ENCODE measurements around the gene AURKAIP1.

Gene AURKAIP1

GRCh38 chr1:1381294-1381693, 6.3 kb upstream of the AURKAIP1 start:
- Histone ChIP-seq H3K36me3 (ENCODE audit: insufficient read depth, low read length) (peaks cover 11% of the 10 kb centered on the region), H3K9me3 (ENCODE audit: insufficient read depth, low read depth, low read length) (no peaks in the 10 kb centered on the region), H3K27ac (ENCODE audit: low read depth, low read length) (no peak overlapping the region), H3K4me3 (ENCODE audit: low read length) (no peak overlapping the region), H3K4me1 (ENCODE audit: insufficient read depth, low read length) (no peaks in the 10 kb centered on the region), H3K27me3 (ENCODE audit: insufficient read depth, low read length) (no peaks in the 10 kb centered on the region), H3K9ac (ENCODE audit: low read depth, low read length) (no peak overlapping the region)
- WGBS: 82% methylated on average over 8 of the region's 8 CpGs

GRCh38 chr1:1380860-1381259, 5.9 kb upstream of the AURKAIP1 start:
- H3K9ac ChIP-seq (ENCODE audit: low read depth, low read length): no peak overlapping the region
- no peaks in the 10 kb centered on the region for H3K9me3 ChIP-seq (ENCODE audit: insufficient read depth, low read depth, low read length)
- peaks cover 3% of the 10 kb centered on the region; the same call in 1 of the 2 replicates for H3K4me1 ChIP-seq (ENCODE audit: insufficient read depth, low read length)
- H3K27me3 ChIP-seq (ENCODE audit: insufficient read depth, low read length): no peaks in the 10 kb centered on the region
- H3K27ac ChIP-seq (ENCODE audit: low read depth, low read length): no peak overlapping the region
- no peak overlapping the region for H3K4me3 ChIP-seq (ENCODE audit: low read length)
- H3K36me3 ChIP-seq (ENCODE audit: insufficient read depth, low read length): peaks cover 6% of the 10 kb centered on the region
- WGBS: 96% methylated on average over 16 of the region's 16 CpGs

- H3K9ac ChIP-seq (ENCODE audit: low read depth, low read length): no peak overlapping the region
- peaks cover 7% of the 10 kb centered on the region; the same call in 1 of the 2 replicates for H3K4me1 ChIP-seq (ENCODE audit: insufficient read depth, low read length)
- H3K36me3 ChIP-seq (ENCODE audit: insufficient read depth, low read length): peaks cover 10% of the 10 kb centered on the region
- H3K27me3 ChIP-seq (ENCODE audit: insufficient read depth, low read length): no peaks in the 10 kb centered on the region
- 95% methylated on average over 15 of the region's 16 CpGs for WGBS
- H3K27ac ChIP-seq (ENCODE audit: low read depth, low read length): no peak overlapping the region
- H3K4me3 ChIP-seq (ENCODE audit: low read length): no peak overlapping the region
- H3K9me3 ChIP-seq (ENCODE audit: insufficient read depth, low read depth, low read length): no peaks in the 10 kb centered on the region
Observed at GRCh38 chr1:1377540-1378205, 2.7 kb upstream of the AURKAIP1 start.

- Histone ChIP-seq H3K27me3 (ENCODE audit: insufficient read depth, low read length) (no peaks in the 10 kb centered on the region), H3K4me1 (ENCODE audit: insufficient read depth, low read length) (peaks cover 7% of the 10 kb centered on the region; the same call in 1 of the 2 replicates), H3K9ac (ENCODE audit: low read depth, low read length) (no peak overlapping the region), H3K9me3 (ENCODE audit: insufficient read depth, low read depth, low read length) (no peaks in the 10 kb centered on the region), H3K27ac (ENCODE audit: low read depth, low read length) (peak overlapping the region; percentile 62; the same call in 1 of the 2 replicates), H3K4me3 (ENCODE audit: low read length) (0 out of 2 replicates have a peak overlapping the region, but pooled peaks have one; percentile 92), H3K36me3 (ENCODE audit: insufficient read depth, low read length) (peaks cover 10% of the 10 kb centered on the region)
- 95% methylated on average over 10 of the region's 10 CpGs for WGBS
Observed at GRCh38 chr1:1376551-1377226, 1.7 kb upstream of the AURKAIP1 start.

DNA sequence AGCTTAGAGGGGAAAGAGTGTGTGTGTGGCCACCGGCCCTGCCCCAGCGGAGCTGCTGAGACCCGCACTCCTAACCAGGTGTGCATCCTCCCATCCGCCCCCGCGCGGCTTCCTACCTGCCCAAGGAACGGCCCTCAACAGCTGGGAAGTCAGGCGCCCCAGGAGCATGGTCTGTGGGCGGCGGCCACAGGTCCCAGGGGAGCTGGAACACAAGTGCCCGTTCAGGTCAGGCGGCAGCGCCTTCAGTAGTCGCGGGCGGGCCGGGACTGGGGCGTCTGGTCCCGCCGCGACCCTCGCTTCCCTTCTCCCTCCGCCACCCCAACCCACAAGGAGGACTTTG, 448 bp downstream of the AURKAIP1 start:
- Histone ChIP-seq H3K27ac (ENCODE audit: low read depth, low read length) (peak overlapping the region; percentile 87), H3K4me3 (ENCODE audit: low read length) (peak overlapping the region; percentile 92), H3K4me1 (ENCODE audit: insufficient read depth, low read length) (peaks cover 7% of the 10 kb centered on the region; the same call in 1 of the 2 replicates), H3K36me3 (ENCODE audit: insufficient read depth, low read length) (peaks cover 10% of the 10 kb centered on the region), H3K27me3 (ENCODE audit: insufficient read depth, low read length) (no peaks in the 10 kb centered on the region), H3K9me3 (ENCODE audit: insufficient read depth, low read depth, low read length) (no peaks in the 10 kb centered on the region), H3K9ac (ENCODE audit: low read depth, low read length) (peak overlapping the region; percentile 95)
- WGBS: 1% methylated on average over 24 of the region's 24 CpGs

DNA sequence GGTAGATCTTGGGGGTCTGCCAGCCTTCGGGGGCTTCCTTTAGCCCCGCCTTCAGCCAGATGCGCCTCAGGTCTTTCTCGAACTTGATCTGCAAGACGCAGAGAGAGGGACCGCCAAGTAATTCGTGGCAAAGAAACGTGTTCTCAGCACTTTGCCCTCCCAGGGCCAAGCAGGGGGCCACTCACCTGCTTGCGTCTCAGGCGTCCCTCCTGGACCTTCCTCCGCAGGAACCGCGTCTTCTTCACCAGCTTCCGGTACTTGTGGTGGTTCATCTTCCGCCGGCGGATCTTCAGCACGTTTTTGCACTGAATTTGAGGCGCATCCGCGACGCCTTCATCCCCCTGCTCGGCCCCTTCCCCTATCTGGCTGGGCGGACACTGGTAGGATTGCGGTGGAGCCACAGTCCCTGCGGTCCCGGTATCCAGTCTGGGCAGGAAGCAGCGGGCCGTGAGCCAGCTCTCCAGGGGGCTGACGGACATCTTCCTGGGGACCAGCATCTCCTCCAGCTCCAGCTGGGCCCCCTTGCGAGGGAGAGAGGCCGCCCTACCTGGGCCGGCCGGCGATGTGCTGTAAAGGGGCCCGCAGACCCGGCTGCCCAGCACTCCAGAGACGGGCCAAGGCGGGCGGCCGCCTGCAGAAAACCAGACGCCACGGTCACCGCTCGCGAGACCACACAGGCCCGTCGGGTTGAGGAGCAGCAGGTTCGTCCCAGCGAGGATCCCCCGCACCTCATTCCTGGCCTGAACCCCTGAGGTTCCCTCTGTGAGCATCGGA, 1.0 kb downstream of the AURKAIP1 start:
- Histone ChIP-seq H3K9ac (ENCODE audit: low read depth, low read length) (peak overlapping the region; percentile 95), H3K9me3 (ENCODE audit: insufficient read depth, low read depth, low read length) (no peaks in the 10 kb centered on the region), H3K27me3 (ENCODE audit: insufficient read depth, low read length) (no peaks in the 10 kb centered on the region), H3K36me3 (ENCODE audit: insufficient read depth, low read length) (peaks cover 10% of the 10 kb centered on the region), H3K4me1 (ENCODE audit: insufficient read depth, low read length) (peaks cover 7% of the 10 kb centered on the region; the same call in 1 of the 2 replicates), H3K27ac (ENCODE audit: low read depth, low read length) (no peak overlapping the region), H3K4me3 (ENCODE audit: low read length) (peak overlapping the region; percentile 92)
- 57% methylated on average over 52 of the region's 52 CpGs for WGBS

GRCh38 chr1:1373051-1373814, 1.8 kb downstream of the AURKAIP1 start:
- Histone ChIP-seq H3K4me3 (ENCODE audit: low read length) (peak overlapping the region; percentile 92), H3K27me3 (ENCODE audit: insufficient read depth, low read length) (no peaks in the 10 kb centered on the region), H3K27ac (ENCODE audit: low read depth, low read length) (no peak overlapping the region), H3K9me3 (ENCODE audit: insufficient read depth, low read depth, low read length) (no peaks in the 10 kb centered on the region), H3K36me3 (ENCODE audit: insufficient read depth, low read length) (peaks cover 10% of the 10 kb centered on the region), H3K4me1 (ENCODE audit: insufficient read depth, low read length) (peaks cover 7% of the 10 kb centered on the region; the same call in 1 of the 2 replicates), H3K9ac (ENCODE audit: low read depth, low read length) (no peak overlapping the region)
- WGBS: 96% methylated on average over 26 of the region's 26 CpGs

DNA sequence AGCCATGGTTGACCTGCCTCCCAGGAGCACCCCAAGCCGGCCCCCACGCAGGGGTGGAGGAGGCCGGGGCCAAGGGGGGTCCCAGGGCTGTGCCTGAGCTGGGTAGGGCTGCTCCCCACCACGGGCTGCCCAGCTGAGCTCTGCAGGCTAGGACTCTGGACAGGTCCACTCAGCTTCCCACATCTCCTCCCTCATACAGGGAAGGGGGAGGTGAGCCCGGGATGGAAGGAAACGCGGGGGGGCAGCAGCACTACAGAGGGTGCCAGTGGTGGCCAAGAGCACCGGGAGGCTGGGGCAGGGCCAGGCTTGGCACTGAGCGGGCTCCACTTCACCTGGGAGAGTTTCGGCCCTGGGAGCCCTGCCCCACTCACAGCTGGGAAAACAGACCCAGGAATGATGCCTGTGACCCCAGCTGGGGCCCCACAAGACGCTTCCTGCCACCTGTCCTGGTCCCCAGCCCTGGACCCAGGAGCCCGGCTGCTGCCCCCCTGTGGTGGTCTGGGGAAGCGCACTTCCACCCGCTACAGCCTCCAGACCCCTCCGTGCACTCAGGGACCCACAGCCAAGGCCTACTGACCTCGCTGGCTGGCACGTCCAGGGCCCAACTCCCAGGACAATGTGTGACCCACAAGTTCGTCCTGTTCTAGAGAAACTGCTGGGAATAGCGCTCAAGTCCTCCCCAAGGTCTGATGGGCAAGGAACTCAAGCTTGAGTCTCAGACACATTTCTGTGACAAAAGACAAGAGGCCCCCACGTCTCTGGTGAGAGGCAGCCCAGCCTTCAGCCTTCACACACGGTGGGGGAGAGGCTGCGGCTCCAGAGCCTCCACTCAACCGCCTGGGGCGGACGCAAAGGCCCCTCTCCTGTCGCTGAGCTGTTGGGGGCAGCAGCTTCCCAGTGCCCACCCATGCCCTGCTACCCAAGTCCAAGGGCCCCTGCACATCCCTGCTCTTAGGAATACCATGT, 3.0 kb downstream of the AURKAIP1 start:
- Histone ChIP-seq H3K36me3 (ENCODE audit: insufficient read depth, low read length) (peaks cover 10% of the 10 kb centered on the region), H3K4me3 (ENCODE audit: low read length) (no peak overlapping the region), H3K4me1 (ENCODE audit: insufficient read depth, low read length) (peaks cover 7% of the 10 kb centered on the region; the same call in 1 of the 2 replicates), H3K27ac (ENCODE audit: low read depth, low read length) (peak overlapping the region; percentile 30; the same call in 1 of the 2 replicates), H3K9me3 (ENCODE audit: insufficient read depth, low read depth, low read length) (peaks cover 5% of the 10 kb centered on the region; the same call in 1 of the 2 replicates), H3K9ac (ENCODE audit: low read depth, low read length) (no peak overlapping the region), H3K27me3 (ENCODE audit: insufficient read depth, low read length) (no peaks in the 10 kb centered on the region)
- 63% methylated on average over 26 of the region's 26 CpGs for WGBS

DNA sequence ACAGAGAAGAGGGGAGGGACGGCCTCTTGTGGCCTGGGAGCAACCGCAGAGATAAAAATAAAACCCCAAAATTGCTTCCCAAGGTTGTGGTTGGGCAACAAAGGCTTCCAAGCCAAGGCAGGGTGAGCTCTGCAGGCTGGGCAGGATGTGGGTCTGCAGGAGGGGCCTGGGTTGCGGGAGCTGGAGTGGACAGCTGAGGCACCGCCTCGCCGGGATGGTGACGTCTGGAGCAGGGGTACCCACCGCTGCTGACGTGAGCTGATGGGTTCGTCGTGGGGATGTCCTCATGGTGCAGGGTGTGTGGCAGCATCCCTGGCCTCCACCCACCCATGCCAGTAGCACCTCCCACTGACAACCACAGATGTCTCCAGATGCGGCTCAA, 3.7 kb downstream of the AURKAIP1 start:
- H3K4me1 ChIP-seq (ENCODE audit: insufficient read depth, low read length): peaks cover 7% of the 10 kb centered on the region; the same call in 1 of the 2 replicates
- H3K27ac ChIP-seq (ENCODE audit: low read depth, low read length): no peak overlapping the region
- WGBS: 97% methylated on average over 12 of the region's 12 CpGs
- no peak overlapping the region for H3K9ac ChIP-seq (ENCODE audit: low read depth, low read length)
- H3K4me3 ChIP-seq (ENCODE audit: low read length): no peak overlapping the region
- H3K9me3 ChIP-seq (ENCODE audit: insufficient read depth, low read depth, low read length): peaks cover 11% of the 10 kb centered on the region; the same call in 1 of the 2 replicates
- H3K27me3 ChIP-seq (ENCODE audit: insufficient read depth, low read length): no peaks in the 10 kb centered on the region
- H3K36me3 ChIP-seq (ENCODE audit: insufficient read depth, low read length): peaks cover 10% of the 10 kb centered on the region

Measured in HUES64 (cell line).